ENCODE data around the gene METTL23.

METTL23 gene

GRCh38 chr17:76775021-76775600 lies 48.5 kb downstream of the METTL23 start:
- no peaks in the 10 kb centered on the region for H4K20me1 ChIP-seq (ENCODE audit: insufficient read depth, low read length)
- H3K27ac ChIP-seq (ENCODE audit: low read depth, low read length, poor library complexity, severe bottlenecking) = no peak overlapping the region
- no peaks in the 10 kb centered on the region for H3K9me2 ChIP-seq (ENCODE audit: low read depth, low read length)
- H3K4me3 ChIP-seq (ENCODE audit: low read depth, low read length, poor library complexity, severe bottlenecking) = no peak overlapping the region
- no peaks in the 10 kb centered on the region for H3K9me3 ChIP-seq (ENCODE audit: low read length)
- H3K27me3 ChIP-seq (ENCODE audit: insufficient read depth, low read length) = no peaks in the 10 kb centered on the region
- H3K4me2 ChIP-seq (ENCODE audit: low read length) = no peak overlapping the region
- H3K36me3 ChIP-seq (ENCODE audit: insufficient read depth, low read length) = peaks cover 45% of the 10 kb centered on the region
- H3K9ac ChIP-seq (ENCODE audit: low read length) = no peak overlapping the region
- H3F3A ChIP-seq (ENCODE audit: insufficient read depth, low read length) = no peaks in the 10 kb centered on the region
- H3K79me2 ChIP-seq (ENCODE audit: insufficient read depth, low read length) = no peaks in the 10 kb centered on the region
- no peaks in the 10 kb centered on the region for H3K4me1 ChIP-seq (ENCODE audit: insufficient read depth, low read length, severe bottlenecking)
- TF ChIP-seq EZH2 (IDR thresholded peaks at IDR 0.05; ENCODE audit: borderline replicate concordance, low read length) (no peak), CTCF (IDR thresholded peaks at IDR 0.05; ENCODE audit: low read length) (no peak)
- H2AFZ ChIP-seq (ENCODE audit: low read length) = no peak overlapping the region

- Histone ChIP-seq H3K9me3 (ENCODE audit: low read length) (no peaks in the 10 kb centered on the region), H3K36me3 (ENCODE audit: insufficient read depth, low read length) (peaks cover 23% of the 10 kb centered on the region), H3K4me3 (ENCODE audit: low read depth, low read length, poor library complexity, severe bottlenecking) (no peak overlapping the region), H3K4me1 (ENCODE audit: insufficient read depth, low read length, severe bottlenecking) (peaks cover 19% of the 10 kb centered on the region), H2AFZ (ENCODE audit: low read length) (no peak overlapping the region), H4K20me1 (ENCODE audit: insufficient read depth, low read length) (no peaks in the 10 kb centered on the region), H3K9ac (ENCODE audit: low read length) (no peak overlapping the region), H3K27ac (ENCODE audit: low read depth, low read length, poor library complexity, severe bottlenecking) (peak overlapping the region; percentile 74), H3F3A (ENCODE audit: insufficient read depth, low read length) (no peaks in the 10 kb centered on the region), H3K4me2 (ENCODE audit: low read length) (no peak overlapping the region), H3K79me2 (ENCODE audit: insufficient read depth, low read length) (no peaks in the 10 kb centered on the region), H3K27me3 (ENCODE audit: insufficient read depth, low read length) (no peaks in the 10 kb centered on the region), H3K9me2 (ENCODE audit: low read depth, low read length) (no peaks in the 10 kb centered on the region)
- TF ChIP-seq CTCF (IDR thresholded peaks at IDR 0.05; ENCODE audit: low read length) (peak; percentile 8; the same call in 1 of the 2 replicates), EZH2 (IDR thresholded peaks at IDR 0.05; ENCODE audit: borderline replicate concordance, low read length) (no peak)
These were observed 54.7 kb downstream of the METTL23 start for GRCh38 chr17:76781056-76781982.

GRCh38 chr17:76783146-76783545 lies 56.5 kb downstream of the METTL23 start:
- Histone ChIP-seq H3K79me2 (ENCODE audit: insufficient read depth, low read length) (no peaks in the 10 kb centered on the region), H3K9me2 (ENCODE audit: low read depth, low read length) (no peaks in the 10 kb centered on the region), H3K4me3 (ENCODE audit: low read depth, low read length, poor library complexity, severe bottlenecking) (no peak overlapping the region), H3K9ac (ENCODE audit: low read length) (no peak overlapping the region), H2AFZ (ENCODE audit: low read length) (no peak overlapping the region), H3K27ac (ENCODE audit: low read depth, low read length, poor library complexity, severe bottlenecking) (peak overlapping the region; percentile 74), H4K20me1 (ENCODE audit: insufficient read depth, low read length) (no peaks in the 10 kb centered on the region), H3K27me3 (ENCODE audit: insufficient read depth, low read length) (no peaks in the 10 kb centered on the region), H3K4me2 (ENCODE audit: low read length) (peak overlapping the region; percentile 35), H3K9me3 (ENCODE audit: low read length) (no peaks in the 10 kb centered on the region), H3F3A (ENCODE audit: insufficient read depth, low read length) (no peaks in the 10 kb centered on the region), H3K36me3 (ENCODE audit: insufficient read depth, low read length) (peaks cover 12% of the 10 kb centered on the region), H3K4me1 (ENCODE audit: insufficient read depth, low read length, severe bottlenecking) (peaks cover 24% of the 10 kb centered on the region)
- no peak for TF ChIP-seq EZH2 (IDR thresholded peaks at IDR 0.05; ENCODE audit: borderline replicate concordance, low read length)
- no peak for TF ChIP-seq CTCF (IDR thresholded peaks at IDR 0.05; ENCODE audit: low read length)
